ENCODE results near the gene APOB. TPM values are rescaled to one million over a fixed set of nuclear protein-coding genes. Genes with fewer than 3 reads are reported as not detected.

The APOB gene
- total and polyA plus RNA-seq, 2 of the 13 experiments (the other 11 are each of a cell fraction or from before 2014, with no cell fraction given), result 1,569 to 2,515 TPM

GRCh38 chr2:21026479-21027282 lies 17.2 kb downstream of the APOB start:
- POLR2A ChIA-PET, result interaction anchor here (1.4 to 8.6 kb wide), 10 partner anchors 6 to 91 kb away, joined by 4 to 124 read pairs (median 12); partner anchors contain the start of gene APOB
- no peak overlapping the region for H3K4me3 ChIP-seq (replicated peaks in 1 of 3; ENCODE audit: insufficient read depth in 1 of 3, low read depth in 2 of 3, low read length in 3 of 3)
- H3K36me3 ChIP-seq (replicated peaks in 1 of 2; ENCODE audit: control insufficient read depth in 1 of 2, insufficient read depth in 2 of 2, low read length in 2 of 2), result peaks cover 59 to 96% of the 10 kb centered on the region in 2 experiments
- H3K27ac ChIP-seq (ENCODE audit: extremely low read length, insufficient read depth, low read length), result peak overlapping the region; percentile 26
- peaks cover 97% of the 10 kb centered on the region for H4K20me1 ChIP-seq (ENCODE audit: insufficient read depth, low read length)
- peaks cover 30% of the 10 kb centered on the region for H3K79me2 ChIP-seq (ENCODE audit: insufficient read depth, low read length)
- H3K4me2 ChIP-seq (ENCODE audit: low read depth, low read length), result no peak overlapping the region
- CTCF ChIA-PET (ENCODE audit: low intra/inter-chr PET ratio, low total read pairs), result no interaction called here
- in situ Hi-C loops (cut with HindIII; ENCODE audit: extremely low pct_ligation_motif_present, low pct_unique_long_range_greater_than_20kb), result no loop called here
- no peak overlapping the region for H3K9ac ChIP-seq (ENCODE audit: insufficient read depth, low read depth, low read length)
- H3K9me3 ChIP-seq (ENCODE audit: low read length), result no peaks in the 10 kb centered on the region
- intact Hi-C loops (cut with micrococcal nuclease; ENCODE audit: unreplicated experiment), result no loop called here
- no peak for DNase-seq (ENCODE audit: low spot score)
- peaks cover 92% of the 10 kb centered on the region for H3K4me1 ChIP-seq (ENCODE audit: insufficient read depth, low read length)
- BruUV-seq (replicated peaks), result no TSS peak
- ATAC-seq, result peak; percentile 0; the same call in 2 of the 3 replicates
- H2AFZ ChIP-seq (ENCODE audit: low read length), result no peak overlapping the region
- no peaks in the 10 kb centered on the region for H3K27me3 ChIP-seq (ENCODE audit: control insufficient read depth in 1 of 2, insufficient read depth in 2 of 2, low read length in 2 of 2)
- FAIRE-seq, result no peak
- TF ChIP-seq ZNF331 (CRISPR knock-in tag; IDR thresholded peaks at IDR 0.05) (0 out of 2 replicates have a peak, but pooled peaks have one; percentile 12), KMT2A (CRISPR knock-in tag; IDR thresholded peaks at IDR 0.05) (no peak), MEIS1 (CRISPR knock-in tag; IDR thresholded peaks at IDR 0.05; ENCODE audit: borderline replicate concordance) (no peak), RBFOX2 (IDR thresholded peaks at IDR 0.05; ENCODE audit: low read depth, low read length) (peak; percentile 68; the same call in 1 of the 2 replicates), ARNT2 (CRISPR knock-in tag; IDR thresholded peaks at IDR 0.05; ENCODE audit: low read depth) (no peak), POLR2AphosphoS5 (IDR thresholded peaks at IDR 0.05; ENCODE audit: low read depth, low read length) (peak; percentile 76), MNT (IDR thresholded peaks at IDR 0.05) (no peak), ZNF615 (CRISPR knock-in tag; IDR thresholded peaks at IDR 0.05; ENCODE audit: borderline replicate concordance) (0 out of 2 replicates have a peak, but pooled peaks have one; percentile 22), ZNF235 (CRISPR knock-in tag; IDR thresholded peaks at IDR 0.05; ENCODE audit: borderline replicate concordance) (no peak), NCOR1 (IDR thresholded peaks at IDR 0.05; ENCODE audit: borderline replicate concordance, low read length) (no peak), ZFP36L1 (CRISPR knock-in tag; IDR thresholded peaks at IDR 0.05) (no peak), SSRP1 (CRISPR knock-in tag; IDR thresholded peaks at IDR 0.05) (peak; percentile 19), ZNF773 (CRISPR knock-in tag; IDR thresholded peaks at IDR 0.05; ENCODE audit: borderline replicate concordance) (no peak), BRF2 (CRISPR knock-in tag; IDR thresholded peaks at IDR 0.05) (peak; percentile 55; the same call in 1 of the 2 replicates), SAFB2 (CRISPR knock-in tag; IDR thresholded peaks at IDR 0.05; ENCODE audit: borderline replicate concordance, low read depth) (no peak), KDM5A (IDR thresholded peaks at IDR 0.05; ENCODE audit: borderline replicate concordance, low read length) (no peak), HCFC1 (IDR thresholded peaks at IDR 0.05; ENCODE audit: low read depth, low read length) (no peak), ATF7-NPFF (CRISPR knock-in tag; IDR thresholded peaks at IDR 0.05; ENCODE audit: low read depth) (no peak), REPIN1 (CRISPR knock-in tag; IDR thresholded peaks at IDR 0.05; ENCODE audit: borderline replicate concordance, low read depth) (0 out of 2 replicates have a peak, but pooled peaks have one; percentile 43), ZFAT (CRISPR knock-in tag; conservative IDR thresholded peaks at IDR 0.05) (peak; percentile 45; the same call in 1 of the 2 replicates), ZNF777 (CRISPR knock-in tag; IDR thresholded peaks at IDR 0.05) (0 out of 2 replicates have a peak, but pooled peaks have one; percentile 35)

All from HepG2 (cell line).